RWPE2 (cell line): ENCODE data around the gene LIF.

ENCODE experiments used
- ATAC-seq: fragments of 200-7000 bp; cut with Tn5 transposase; 3 replicates; pipeline ENCODE4 v1.9.1; 2021; ENCODE audit warnings: low read depth
- DNase-seq: peaks from one replicate; pipeline ENCODE4 v3.0.0-alpha.2; 2020; ENCODE audit warnings: low spot score
- H3K27ac ChIP-seq: fragments of 450-650 bp; 2 replicates; pipeline ENCODE4 v1.5.1; 2017; ENCODE audit warnings: mild to moderate bottlenecking; ENCODE audit not compliant: poor library complexity, severe bottlenecking
- H3K27me3 ChIP-seq: fragments of 250-450 bp; sonication (Bioruptor Pico); 2 replicates; pipeline ENCODE4 v1.5.1; 2021; ENCODE audit warnings: mild to moderate bottlenecking, moderate library complexity; ENCODE audit not compliant: insufficient read depth, poor library complexity, severe bottlenecking
- H3K36me3 ChIP-seq: fragments of 250-450 bp; sonication (Bioruptor Pico); 2 replicates; pipeline ENCODE4 v1.5.1; 2020; ENCODE audit warnings: low read depth, mild to moderate bottlenecking, moderate library complexity
- H3K4me1 ChIP-seq: fragments of 250-450 bp; sonication (Bioruptor Pico); 2 replicates; pipeline ENCODE4 v1.5.1; 2021; ENCODE audit warnings: mild to moderate bottlenecking, moderate library complexity; ENCODE audit not compliant: insufficient read depth, poor library complexity, severe bottlenecking
- H3K4me3 ChIP-seq: fragments of 250-450 bp; sonication (Bioruptor Pico); 2 replicates; pipeline ENCODE4 v1.5.1; 2021; ENCODE audit warnings: mild to moderate bottlenecking, moderate library complexity; ENCODE audit not compliant: severe bottlenecking
- H3K9me3 ChIP-seq: fragments of 250-450 bp; sonication (Bioruptor Pico); 2 replicates; pipeline ENCODE4 v1.5.1; 2021; ENCODE audit warnings: mild to moderate bottlenecking, moderate library complexity; ENCODE audit not compliant: severe bottlenecking
- CTCF ChIP-seq: fragments of 450-650 bp; IDR thresholded peaks from one replicate; pipeline ENCODE4 v1.5.1; 2017; ENCODE audit warnings: mild to moderate bottlenecking, moderate library complexity; ENCODE audit not compliant: poor library complexity, severe bottlenecking

The LIF gene

GRCh38 chr22:30192427-30192826 is 54.1 kb downstream of the LIF start:
- no peak for ATAC-seq
- TF ChIP-seq CTCF, result no peak
- Histone ChIP-seq H3K4me1 (peaks cover 26% of the 10 kb centered on the region), H3K27me3 (no peaks in the 10 kb centered on the region), H3K27ac (no peak overlapping the region), H3K4me3 (no peak overlapping the region), H3K36me3 (no peaks in the 10 kb centered on the region), H3K9me3 (no peaks in the 10 kb centered on the region)
- DNase-seq, result no peak

- peaks cover 17% of the 10 kb centered on the region for H3K4me1 ChIP-seq
- no peaks in the 10 kb centered on the region for H3K9me3 ChIP-seq
- no peak for TF ChIP-seq CTCF
- DNase-seq, result no peak
- H3K36me3 ChIP-seq, result no peaks in the 10 kb centered on the region
- no peak overlapping the region for H3K4me3 ChIP-seq
- ATAC-seq, result no peak
- no peaks in the 10 kb centered on the region for H3K27me3 ChIP-seq
- H3K27ac ChIP-seq, result no peak overlapping the region
Measured at GRCh38 chr22:30191040-30191701, 55.4 kb downstream of the LIF start.

- DNase-seq, result no peak
- ATAC-seq, result no peak
- Histone ChIP-seq H3K27me3 (no peaks in the 10 kb centered on the region), H3K4me1 (peaks cover 13% of the 10 kb centered on the region), H3K27ac (no peak overlapping the region), H3K36me3 (no peaks in the 10 kb centered on the region), H3K4me3 (no peak overlapping the region), H3K9me3 (no peaks in the 10 kb centered on the region)
- TF ChIP-seq CTCF, result no peak
Measured at GRCh38 chr22:30190574-30190973, 56.0 kb downstream of the LIF start.
